GM12874 (cell line): ENCODE data around the gene OR4N5.

Source experiments
- CTCF ChIP-seq: IDR thresholded peaks from 2 replicates; pipeline ENCODE4 v1.5.1; 2011; ENCODE audit warnings: low read depth, mild to moderate bottlenecking, control low read depth, low read length, moderate library complexity; ENCODE audit not compliant: insufficient read depth

Gene OR4N5

GRCh38 chr14:20143911-20144310, 5.3 kb downstream of the OR4N5 start:
- TF ChIP-seq CTCF, result no peak

- no peak for TF ChIP-seq CTCF
Measured at GRCh38 chr14:20144820-20145219, 6.2 kb downstream of the OR4N5 start.

GRCh38 chr14:20164462-20164861, 25.8 kb downstream of the OR4N5 start:
- TF ChIP-seq CTCF, result no peak

GRCh38 chr14:20167091-20167490, 28.5 kb downstream of the OR4N5 start:
- TF ChIP-seq CTCF, result no peak

- TF ChIP-seq CTCF, result no peak
Measured at GRCh38 chr14:20176330-20176729, 37.7 kb downstream of the OR4N5 start.

GRCh38 chr14:20177433-20177974, 38.9 kb downstream of the OR4N5 start:
- no peak for TF ChIP-seq CTCF

- no peak for TF ChIP-seq CTCF
Measured at GRCh38 chr14:20179218-20179617, 40.6 kb downstream of the OR4N5 start.
